Stomach (tissue), 4 donors: Measurements from ENCODE around the gene SRP72.

Experiments
- EP300 ChIP-seq: sonication (generic); formaldehyde crosslinking; IDR thresholded peaks from one replicate; pipeline ENCODE4 v1.6.1; 2017; ENCODE audit warnings: antibody characterized with exemption
- POLR2A ChIP-seq, 4 donors: fragments of 450-650 bp; IDR thresholded peaks; one replicate each; pipeline ENCODE4 v1.6.1; 2016; ENCODE audit warnings: antibody characterized with exemption in 4 of 4, control low read depth in 2 of 4, mild to moderate bottlenecking in 1 of 4, moderate library complexity in 1 of 4
- POLR2AphosphoS5 ChIP-seq, 3 donors: sonication (generic); formaldehyde crosslinking; IDR thresholded peaks; one replicate each; pipeline ENCODE4 v1.6.1; 2016; ENCODE audit warnings: antibody characterized with exemption in 3 of 3
- TF ChIP-seq, protein P1 (sequence below), 7 experiments: fragments of 450-650 bp in 4 of 7; fragments of 200-600 bp in 3 of 7; sonication (generic) in 3 of 7; IDR thresholded peaks; one replicate each; pipeline ENCODE4 v1.5.1; 2016 to 2019; ENCODE audit warnings: antibody characterized with exemption in 7 of 7, control low read depth in 2 of 7, mild to moderate bottlenecking in 1 of 7

DNA sequence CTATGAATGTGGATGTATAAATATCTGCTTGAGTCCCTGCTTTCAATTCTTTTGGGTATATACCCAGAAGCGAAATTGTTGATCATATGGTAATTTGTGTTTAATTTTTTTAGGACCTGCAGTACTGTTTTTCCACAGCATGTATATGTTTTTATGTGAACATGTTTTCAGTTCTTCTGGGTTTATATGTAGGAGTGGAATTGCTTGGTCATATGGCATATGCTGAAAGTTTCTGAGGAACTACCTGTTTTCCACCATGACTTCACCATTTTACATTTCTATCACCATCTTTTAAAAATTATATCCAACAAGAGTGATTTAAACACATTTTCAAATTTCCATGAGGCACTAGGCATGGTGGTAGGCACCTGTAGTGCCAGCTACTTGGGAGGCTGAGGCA is 40.2 kb upstream of the SRP72 start:
- TF ChIP-seq EP300 (no peak), POLR2AphosphoS5 (IDR thresholded peaks at IDR 0.05) (no peak), POLR2A (IDR thresholded peaks at IDR 0.05) (no peak)
- TF ChIP-seq, protein P1, sequence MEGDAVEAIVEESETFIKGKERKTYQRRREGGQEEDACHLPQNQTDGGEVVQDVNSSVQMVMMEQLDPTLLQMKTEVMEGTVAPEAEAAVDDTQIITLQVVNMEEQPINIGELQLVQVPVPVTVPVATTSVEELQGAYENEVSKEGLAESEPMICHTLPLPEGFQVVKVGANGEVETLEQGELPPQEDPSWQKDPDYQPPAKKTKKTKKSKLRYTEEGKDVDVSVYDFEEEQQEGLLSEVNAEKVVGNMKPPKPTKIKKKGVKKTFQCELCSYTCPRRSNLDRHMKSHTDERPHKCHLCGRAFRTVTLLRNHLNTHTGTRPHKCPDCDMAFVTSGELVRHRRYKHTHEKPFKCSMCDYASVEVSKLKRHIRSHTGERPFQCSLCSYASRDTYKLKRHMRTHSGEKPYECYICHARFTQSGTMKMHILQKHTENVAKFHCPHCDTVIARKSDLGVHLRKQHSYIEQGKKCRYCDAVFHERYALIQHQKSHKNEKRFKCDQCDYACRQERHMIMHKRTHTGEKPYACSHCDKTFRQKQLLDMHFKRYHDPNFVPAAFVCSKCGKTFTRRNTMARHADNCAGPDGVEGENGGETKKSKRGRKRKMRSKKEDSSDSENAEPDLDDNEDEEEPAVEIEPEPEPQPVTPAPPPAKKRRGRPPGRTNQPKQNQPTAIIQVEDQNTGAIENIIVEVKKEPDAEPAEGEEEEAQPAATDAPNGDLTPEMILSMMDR (IDR thresholded peaks at IDR 0.05), result no peak
